NCI-H1930 (cell line): ENCODE results near the gene CTAGE6.
"Not testable (repeated sequence)": the region's sequence is repeated elsewhere in the genome, so short reads cannot be mapped to it uniquely, and the experiment has no call there.

Experiments
- DNase-seq, 2 experiments: peaks; one replicate each; lab custom pipeline; 2025; lab: John Stamatoyannopoulos, UW

Gene CTAGE6

GRCh38 chr7:143715543-143716193 is 41.8 kb downstream of the CTAGE6 start:
- not testable (repeated sequence) for DNase-seq

- DNase-seq = not testable (repeated sequence)
Measured at GRCh38 chr7:143714581-143715454, 42.7 kb downstream of the CTAGE6 start.

DNA sequence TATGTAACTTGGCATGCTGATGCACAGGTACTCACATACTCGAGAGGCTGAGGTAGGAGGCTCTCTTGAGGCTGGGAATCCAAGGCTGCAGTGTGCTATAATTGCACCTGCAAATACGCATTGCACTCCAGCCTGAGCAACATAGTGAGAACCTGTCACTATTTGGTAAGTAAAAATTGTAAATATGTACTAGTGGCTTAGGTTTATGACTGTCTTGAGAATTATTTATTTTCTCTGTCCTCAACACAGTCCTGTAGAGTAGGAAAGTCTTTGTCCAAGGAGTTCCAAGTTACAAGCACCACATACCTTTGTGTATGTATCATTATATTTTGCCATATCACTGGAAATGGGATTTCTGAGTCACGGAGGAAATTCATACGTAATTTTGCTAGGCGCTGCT is 45.1 kb downstream of the CTAGE6 start:
- not testable (repeated sequence) for DNase-seq

DNA sequence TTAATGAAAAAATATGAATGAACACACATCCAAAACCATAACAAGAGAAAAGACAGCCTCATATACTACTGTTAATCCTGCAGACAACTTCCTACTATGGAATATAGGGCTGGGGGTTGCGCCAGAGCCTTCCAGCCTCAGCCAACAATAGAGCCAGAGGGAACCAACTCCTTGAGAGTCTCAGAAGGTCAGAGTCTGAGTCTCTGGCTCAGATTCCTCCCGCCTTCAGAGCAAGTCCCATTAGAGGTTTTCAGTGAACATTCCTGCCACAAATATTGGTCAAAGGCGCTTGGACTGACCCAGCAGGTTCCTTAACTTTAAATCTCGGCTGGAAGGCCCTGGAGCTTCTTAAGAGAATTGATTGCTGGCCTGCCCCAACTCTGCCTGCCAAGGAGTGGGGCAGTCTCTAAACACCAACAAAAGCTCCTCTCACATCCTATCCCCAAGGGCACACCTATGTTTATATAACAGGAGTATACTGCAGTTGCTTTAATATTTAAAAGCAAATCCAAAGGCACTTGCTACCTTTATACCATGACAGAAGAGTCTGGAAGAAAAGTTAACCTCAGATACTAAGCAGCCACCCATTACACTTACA is 45.7 kb downstream of the CTAGE6 start:
- not testable (repeated sequence) for DNase-seq

DNA sequence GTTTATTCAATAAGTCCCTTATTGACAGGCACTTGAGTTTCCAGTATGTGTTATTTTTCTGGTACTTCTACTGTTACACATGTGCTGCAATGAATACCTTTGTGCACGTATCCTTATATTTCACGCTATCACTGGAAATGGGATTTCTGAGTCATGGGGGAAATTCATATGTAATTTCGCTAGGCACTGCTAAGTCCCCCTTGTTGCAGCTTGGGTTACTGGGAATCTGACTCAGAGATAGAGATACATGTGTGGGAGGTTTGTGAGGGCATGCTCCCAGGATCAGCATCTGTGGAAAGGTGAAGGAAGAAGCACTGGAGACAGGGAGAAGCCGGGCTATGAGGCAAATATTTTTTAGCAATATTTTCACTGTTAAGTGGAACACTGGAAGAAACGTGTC is 47.6 kb downstream of the CTAGE6 start:
- DNase-seq = not testable (repeated sequence)
